ENCODE data around the gene GOLGA8B.

GRCh38 chr15:34607832-34608231 is 24.4 kb upstream of the GOLGA8B start:
- no peak for TF ChIP-seq CTCF (IDR thresholded peaks at IDR 0.05; ENCODE audit: borderline replicate concordance, extremely low read depth, low read length, poor library complexity, severe bottlenecking)
- TF ChIP-seq EZH2 (IDR thresholded peaks at IDR 0.05; ENCODE audit: borderline replicate concordance, low read depth, low read length, severe bottlenecking), result no peak
